Loucy (cell line): Measurements from ENCODE around the gene CACNA1I.

Source experiments
- H2AFZ ChIP-seq: fragments of 200-600 bp; sonication (generic); 2 replicates; pipeline ENCODE4 v1.6.0; 2016; ENCODE audit warnings: antibody characterized with exemption, mild to moderate bottlenecking, low read length, moderate library complexity
- H3F3A ChIP-seq: fragments of 200-600 bp; 2 replicates; pipeline ENCODE4 v1.6.0; 2016; ENCODE audit warnings: antibody characterized with exemption, low read depth, mild to moderate bottlenecking
- H3K27me3 ChIP-seq: fragments of 200-600 bp; sonication (generic); 2 replicates; pipeline ENCODE4 v1.6.1; 2014; ENCODE audit warnings: low read length, mild to moderate bottlenecking; ENCODE audit not compliant: insufficient read depth, poor library complexity, severe bottlenecking
- H3K36me3 ChIP-seq: fragments of 200-600 bp; sonication (generic); 2 replicates; pipeline ENCODE4 v1.6.1; 2016; ENCODE audit warnings: low read length; ENCODE audit not compliant: insufficient read depth
- H3K4me1 ChIP-seq: fragments of 200-600 bp; sonication (generic); 2 replicates; pipeline ENCODE4 v1.5.1; 2014; ENCODE audit warnings: low read length, mild to moderate bottlenecking; ENCODE audit not compliant: insufficient read depth, poor library complexity, severe bottlenecking
- H3K4me2 ChIP-seq: fragments of 200-600 bp; sonication (generic); 2 replicates; pipeline ENCODE4 v1.6.0; 2014; ENCODE audit warnings: antibody characterized with exemption, low read length, low read depth, mild to moderate bottlenecking; ENCODE audit not compliant: poor library complexity, severe bottlenecking
- H3K4me3 ChIP-seq: fragments of 200-600 bp; sonication (generic); 2 replicates; pipeline ENCODE4 v1.5.1; 2014; ENCODE audit warnings: low read length, mild to moderate bottlenecking, mixed read lengths; ENCODE audit not compliant: poor library complexity, severe bottlenecking
- H3K79me2 ChIP-seq: fragments of 200-600 bp; sonication (generic); 2 replicates; pipeline ENCODE4 v1.6.1; 2014; ENCODE audit warnings: low read length; ENCODE audit not compliant: insufficient read depth
- H3K9ac ChIP-seq: fragments of 200-600 bp; sonication (generic); 2 replicates; pipeline ENCODE4 v1.6.0; 2014; ENCODE audit warnings: mild to moderate bottlenecking, low read depth, low read length, moderate library complexity; ENCODE audit not compliant: poor library complexity, severe bottlenecking
- H3K9me2 ChIP-seq: fragments of 200-600 bp; sonication (generic); replicated peaks from 2 replicates; pipeline ENCODE4 v1.6.1; 2016; ENCODE audit warnings: low read depth, low read length, mixed read lengths
- H3K9me3 ChIP-seq: fragments of 200-600 bp; sonication (generic); 2 replicates; pipeline ENCODE4 v1.6.1; 2014; ENCODE audit warnings: mild to moderate bottlenecking, antibody characterized with exemption, low read length, low read depth; ENCODE audit not compliant: insufficient read depth
- H4K20me1 ChIP-seq: fragments of 200-600 bp; sonication (generic); 2 replicates; pipeline ENCODE4 v1.6.0; 2014; ENCODE audit warnings: antibody characterized with exemption, low read length, mild to moderate bottlenecking; ENCODE audit not compliant: insufficient read depth, poor library complexity, severe bottlenecking
- EZH2phosphoT487 ChIP-seq: fragments of 200-600 bp; IDR thresholded peaks from 2 replicates; pipeline ENCODE4 v1.6.1; 2018; ENCODE audit warnings: antibody characterized with exemption, mild to moderate bottlenecking, moderate library complexity, borderline replicate concordance
- TF ChIP-seq, protein P1 (sequence below): fragments of 200-600 bp; sonication (generic); conservative IDR thresholded peaks from 2 replicates; pipeline ENCODE4 v1.5.1; 2014; ENCODE audit warnings: mild to moderate bottlenecking, antibody characterized with exemption, low read length

Gene CACNA1I

DNA sequence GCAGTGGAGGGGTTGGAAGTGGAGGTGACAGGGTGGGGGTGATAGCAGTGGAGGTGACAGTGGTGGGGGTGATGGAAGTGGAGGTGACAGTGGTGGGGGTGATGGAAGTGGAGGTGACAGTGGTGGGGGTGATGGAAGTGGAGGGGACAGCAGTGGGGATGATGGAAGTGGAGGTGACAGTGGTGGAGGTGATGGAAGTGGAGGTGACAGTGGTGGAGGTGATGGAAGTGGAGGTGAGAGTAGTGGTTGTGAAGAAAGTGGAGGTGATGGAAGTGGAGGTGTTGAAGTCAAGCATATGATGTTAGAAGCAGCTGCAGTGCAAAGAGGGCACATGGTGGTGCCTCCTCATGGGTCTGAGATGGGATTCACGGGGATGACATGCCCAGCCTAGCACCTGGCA, 141.5 kb downstream of the CACNA1I start:
- Histone ChIP-seq H3K4me2 (no peak overlapping the region), H3K9ac (no peak overlapping the region), H3K4me1 (peaks cover 3% of the 10 kb centered on the region), H3K79me2 (no peaks in the 10 kb centered on the region), H3K4me3 (no peak overlapping the region), H3F3A (no peaks in the 10 kb centered on the region), H3K9me2 (no peaks in the 10 kb centered on the region), H3K36me3 (no peaks in the 10 kb centered on the region), H2AFZ (no peak overlapping the region), H3K27me3 (no peaks in the 10 kb centered on the region), H4K20me1 (no peaks in the 10 kb centered on the region), H3K9me3 (no peaks in the 10 kb centered on the region)
- TF ChIP-seq, protein P1, sequence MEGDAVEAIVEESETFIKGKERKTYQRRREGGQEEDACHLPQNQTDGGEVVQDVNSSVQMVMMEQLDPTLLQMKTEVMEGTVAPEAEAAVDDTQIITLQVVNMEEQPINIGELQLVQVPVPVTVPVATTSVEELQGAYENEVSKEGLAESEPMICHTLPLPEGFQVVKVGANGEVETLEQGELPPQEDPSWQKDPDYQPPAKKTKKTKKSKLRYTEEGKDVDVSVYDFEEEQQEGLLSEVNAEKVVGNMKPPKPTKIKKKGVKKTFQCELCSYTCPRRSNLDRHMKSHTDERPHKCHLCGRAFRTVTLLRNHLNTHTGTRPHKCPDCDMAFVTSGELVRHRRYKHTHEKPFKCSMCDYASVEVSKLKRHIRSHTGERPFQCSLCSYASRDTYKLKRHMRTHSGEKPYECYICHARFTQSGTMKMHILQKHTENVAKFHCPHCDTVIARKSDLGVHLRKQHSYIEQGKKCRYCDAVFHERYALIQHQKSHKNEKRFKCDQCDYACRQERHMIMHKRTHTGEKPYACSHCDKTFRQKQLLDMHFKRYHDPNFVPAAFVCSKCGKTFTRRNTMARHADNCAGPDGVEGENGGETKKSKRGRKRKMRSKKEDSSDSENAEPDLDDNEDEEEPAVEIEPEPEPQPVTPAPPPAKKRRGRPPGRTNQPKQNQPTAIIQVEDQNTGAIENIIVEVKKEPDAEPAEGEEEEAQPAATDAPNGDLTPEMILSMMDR, result no peak
- no peak for TF ChIP-seq EZH2phosphoT487

DNA sequence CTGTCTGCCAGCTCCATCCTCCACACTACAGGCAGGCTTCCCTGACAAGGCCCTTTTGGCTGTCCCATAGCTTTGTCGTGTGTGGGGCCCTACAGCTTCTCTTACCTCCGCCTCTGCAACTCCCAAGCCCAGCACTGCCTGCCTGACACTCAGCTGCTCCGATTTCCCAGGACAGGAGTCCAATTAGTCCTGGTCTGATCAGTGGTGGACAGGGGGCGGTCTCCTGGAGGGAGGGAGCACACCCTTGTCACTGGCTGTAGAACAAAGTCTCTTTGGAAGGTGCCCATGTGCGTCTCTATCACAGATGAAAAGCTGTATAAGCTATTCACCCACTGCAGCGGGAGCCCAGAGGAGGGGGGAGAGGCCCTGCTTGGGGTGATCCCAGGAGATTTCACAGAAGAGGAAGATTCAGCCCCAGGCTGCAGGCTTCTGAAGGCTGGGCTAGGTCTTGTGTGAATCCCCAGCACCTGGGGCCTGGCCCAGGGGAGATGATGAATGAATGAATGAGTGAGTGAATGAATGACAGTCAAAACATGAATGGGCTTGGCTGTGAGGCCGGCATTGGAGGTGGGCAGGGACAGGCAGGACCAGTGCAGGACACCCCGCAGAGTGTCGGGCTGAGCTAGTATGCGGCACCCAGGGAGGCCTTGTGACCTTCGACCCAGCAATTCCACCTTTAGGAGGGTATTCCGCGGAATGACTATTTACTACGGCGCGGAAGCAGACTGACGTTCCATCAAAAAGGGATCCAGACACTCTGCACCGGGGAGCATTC, 142.4 kb downstream of the CACNA1I start:
- H3K9me3 ChIP-seq, result no peaks in the 10 kb centered on the region
- no peaks in the 10 kb centered on the region for H3K36me3 ChIP-seq
- no peaks in the 10 kb centered on the region for H3K9me2 ChIP-seq
- H3K9ac ChIP-seq, result no peak overlapping the region
- no peak for TF ChIP-seq EZH2phosphoT487
- TF ChIP-seq, protein P1, result no peak
- H3K27me3 ChIP-seq, result no peaks in the 10 kb centered on the region
- H3F3A ChIP-seq, result no peaks in the 10 kb centered on the region
- H3K4me2 ChIP-seq, result no peak overlapping the region
- no peaks in the 10 kb centered on the region for H3K4me1 ChIP-seq
- no peaks in the 10 kb centered on the region for H4K20me1 ChIP-seq
- no peaks in the 10 kb centered on the region for H3K79me2 ChIP-seq
- no peak overlapping the region for H3K4me3 ChIP-seq
- no peak overlapping the region for H2AFZ ChIP-seq

DNA sequence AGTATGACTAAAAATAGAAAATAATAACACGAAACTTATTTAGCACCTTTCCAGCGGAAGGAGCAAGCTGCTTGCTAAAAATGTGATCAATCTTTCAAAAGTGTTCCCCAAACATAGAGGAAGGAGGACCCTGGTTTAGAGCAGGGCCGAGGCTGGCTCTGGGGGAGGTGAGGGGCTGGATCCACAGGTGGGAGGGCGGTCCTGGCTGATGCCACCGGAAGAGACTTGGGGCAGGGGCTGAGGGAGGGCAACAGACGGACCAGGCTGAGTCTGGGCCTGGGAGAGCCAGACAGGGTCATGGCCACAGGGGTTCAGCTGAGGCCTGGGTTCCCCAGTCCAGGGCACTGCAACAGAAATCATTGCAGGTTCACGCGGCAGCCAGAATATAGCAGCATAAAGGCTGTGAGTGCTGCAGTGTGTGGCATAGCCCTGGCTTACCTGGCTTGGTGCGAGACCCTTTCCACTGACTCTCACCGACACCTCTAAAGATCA, 143.3 kb downstream of the CACNA1I start:
- H3F3A ChIP-seq, result no peaks in the 10 kb centered on the region
- no peak overlapping the region for H3K4me2 ChIP-seq

More for the DNA sequence above, 143.3 kb downstream of the CACNA1I start:
- Histone ChIP-seq H3K79me2 (no peaks in the 10 kb centered on the region), H3K36me3 (no peaks in the 10 kb centered on the region), H4K20me1 (no peaks in the 10 kb centered on the region), H3K9me3 (no peaks in the 10 kb centered on the region), H3K9ac (no peak overlapping the region), H3K27me3 (no peaks in the 10 kb centered on the region), H3K9me2 (no peaks in the 10 kb centered on the region), H3K4me3 (no peak overlapping the region), H2AFZ (no peak overlapping the region), H3K4me1 (no peaks in the 10 kb centered on the region)
- TF ChIP-seq, protein P1, result no peak
- TF ChIP-seq EZH2phosphoT487, result no peak
